Hepatocyte (in vitro differentiated cells): ENCODE measurements around the gene NGEF.

Experiments
- EZH2 ChIP-seq: fragments of 200-600 bp; sonication (generic); IDR thresholded peaks from 2 replicates; pipeline ENCODE4 v1.6.1; 2016; ENCODE audit warnings: antibody characterized with exemption, mild to moderate bottlenecking, borderline replicate concordance
- TF ChIP-seq, protein P1 (sequence below): fragments of 200-600 bp; sonication (generic); IDR thresholded peaks from 2 replicates; pipeline ENCODE4 v1.5.1; 2016; ENCODE audit warnings: antibody characterized with exemption, mild to moderate bottlenecking; ENCODE audit not compliant: poor library complexity

DNA sequence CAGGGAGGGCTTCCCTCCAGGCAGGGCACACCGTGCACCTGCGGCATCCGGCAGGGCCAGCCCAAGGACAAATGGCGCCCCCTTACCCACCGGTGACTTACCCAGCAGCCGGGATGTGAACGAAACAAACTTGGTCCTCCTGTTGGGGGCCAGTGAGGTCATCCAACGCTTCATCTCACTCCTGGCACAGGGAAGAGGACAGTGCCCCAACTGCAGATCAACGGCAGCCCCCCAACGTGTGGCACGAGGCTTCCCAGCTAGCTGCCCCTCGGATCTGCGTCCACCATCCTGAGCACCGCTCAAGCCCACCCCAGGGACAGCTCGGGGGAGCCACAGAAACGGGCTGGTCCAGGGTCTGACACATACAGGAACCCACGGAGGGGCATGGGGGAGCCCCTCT is 131.0 kb downstream of the NGEF start:
- no peak for TF ChIP-seq EZH2
- TF ChIP-seq, protein P1, sequence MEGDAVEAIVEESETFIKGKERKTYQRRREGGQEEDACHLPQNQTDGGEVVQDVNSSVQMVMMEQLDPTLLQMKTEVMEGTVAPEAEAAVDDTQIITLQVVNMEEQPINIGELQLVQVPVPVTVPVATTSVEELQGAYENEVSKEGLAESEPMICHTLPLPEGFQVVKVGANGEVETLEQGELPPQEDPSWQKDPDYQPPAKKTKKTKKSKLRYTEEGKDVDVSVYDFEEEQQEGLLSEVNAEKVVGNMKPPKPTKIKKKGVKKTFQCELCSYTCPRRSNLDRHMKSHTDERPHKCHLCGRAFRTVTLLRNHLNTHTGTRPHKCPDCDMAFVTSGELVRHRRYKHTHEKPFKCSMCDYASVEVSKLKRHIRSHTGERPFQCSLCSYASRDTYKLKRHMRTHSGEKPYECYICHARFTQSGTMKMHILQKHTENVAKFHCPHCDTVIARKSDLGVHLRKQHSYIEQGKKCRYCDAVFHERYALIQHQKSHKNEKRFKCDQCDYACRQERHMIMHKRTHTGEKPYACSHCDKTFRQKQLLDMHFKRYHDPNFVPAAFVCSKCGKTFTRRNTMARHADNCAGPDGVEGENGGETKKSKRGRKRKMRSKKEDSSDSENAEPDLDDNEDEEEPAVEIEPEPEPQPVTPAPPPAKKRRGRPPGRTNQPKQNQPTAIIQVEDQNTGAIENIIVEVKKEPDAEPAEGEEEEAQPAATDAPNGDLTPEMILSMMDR, result no peak
